Panc1 (cell line): ENCODE data around the gene NDUFA13.

Experiments used
- POLR2AphosphoS5 ChIP-seq: IDR thresholded peaks from 2 replicates; pipeline ENCODE4 v1.6.1; 2012; ENCODE audit warnings: mild to moderate bottlenecking, low read depth, low read length, moderate library complexity
- SIN3A ChIP-seq: IDR thresholded peaks from 2 replicates; pipeline ENCODE4 v1.6.1; 2012; ENCODE audit warnings: low read depth, mild to moderate bottlenecking, low read length, moderate library complexity, borderline replicate concordance; ENCODE audit not compliant: insufficient read depth
- TCF7L2 ChIP-seq: IDR thresholded peaks from 2 replicates; pipeline ENCODE4 v1.6.1; 2011; ENCODE audit warnings: mild to moderate bottlenecking, low read depth, low read length, inconsistent platforms
- TF ChIP-seq, protein P1 (sequence below): fragments of 450-650 bp; IDR thresholded peaks from 2 replicates; pipeline ENCODE4 v1.5.1; 2017; ENCODE audit warnings: mild to moderate bottlenecking
- TF ChIP-seq, protein P2 (sequence below), 2 experiments: IDR thresholded peaks; 2 replicates each; pipeline ENCODE4 v1.6.1; 2011 to 2012; ENCODE audit warnings: low read depth in 2 of 2, control low read depth in 1 of 2, low read length in 1 of 2, mild to moderate bottlenecking in 1 of 2, moderate library complexity in 1 of 2; ENCODE audit not compliant: insufficient read depth in 1 of 2

DNA sequence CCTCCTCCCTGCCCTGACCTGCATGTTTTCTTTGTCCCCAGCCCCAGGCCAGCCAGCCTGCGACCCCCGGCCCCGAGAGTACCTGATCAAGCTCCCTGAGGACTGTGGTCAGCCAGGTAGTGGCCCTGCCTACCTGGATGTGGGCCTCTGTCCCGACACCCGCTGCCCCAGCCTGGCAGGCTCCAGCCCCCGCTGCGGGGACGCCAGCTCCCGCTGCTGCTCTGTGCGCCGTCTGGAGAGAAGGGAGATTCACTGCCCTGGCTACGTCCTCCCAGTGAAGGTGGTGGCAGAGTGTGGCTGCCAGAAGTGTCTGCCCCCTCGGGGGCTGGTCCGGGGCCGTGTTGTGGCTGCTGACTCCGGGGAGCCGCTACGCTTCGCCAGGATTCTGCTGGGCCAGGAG lies 27.6 kb downstream of the NDUFA13 start:
- TF ChIP-seq, protein P1, sequence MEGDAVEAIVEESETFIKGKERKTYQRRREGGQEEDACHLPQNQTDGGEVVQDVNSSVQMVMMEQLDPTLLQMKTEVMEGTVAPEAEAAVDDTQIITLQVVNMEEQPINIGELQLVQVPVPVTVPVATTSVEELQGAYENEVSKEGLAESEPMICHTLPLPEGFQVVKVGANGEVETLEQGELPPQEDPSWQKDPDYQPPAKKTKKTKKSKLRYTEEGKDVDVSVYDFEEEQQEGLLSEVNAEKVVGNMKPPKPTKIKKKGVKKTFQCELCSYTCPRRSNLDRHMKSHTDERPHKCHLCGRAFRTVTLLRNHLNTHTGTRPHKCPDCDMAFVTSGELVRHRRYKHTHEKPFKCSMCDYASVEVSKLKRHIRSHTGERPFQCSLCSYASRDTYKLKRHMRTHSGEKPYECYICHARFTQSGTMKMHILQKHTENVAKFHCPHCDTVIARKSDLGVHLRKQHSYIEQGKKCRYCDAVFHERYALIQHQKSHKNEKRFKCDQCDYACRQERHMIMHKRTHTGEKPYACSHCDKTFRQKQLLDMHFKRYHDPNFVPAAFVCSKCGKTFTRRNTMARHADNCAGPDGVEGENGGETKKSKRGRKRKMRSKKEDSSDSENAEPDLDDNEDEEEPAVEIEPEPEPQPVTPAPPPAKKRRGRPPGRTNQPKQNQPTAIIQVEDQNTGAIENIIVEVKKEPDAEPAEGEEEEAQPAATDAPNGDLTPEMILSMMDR, result no peak
- TF ChIP-seq, protein P2, sequence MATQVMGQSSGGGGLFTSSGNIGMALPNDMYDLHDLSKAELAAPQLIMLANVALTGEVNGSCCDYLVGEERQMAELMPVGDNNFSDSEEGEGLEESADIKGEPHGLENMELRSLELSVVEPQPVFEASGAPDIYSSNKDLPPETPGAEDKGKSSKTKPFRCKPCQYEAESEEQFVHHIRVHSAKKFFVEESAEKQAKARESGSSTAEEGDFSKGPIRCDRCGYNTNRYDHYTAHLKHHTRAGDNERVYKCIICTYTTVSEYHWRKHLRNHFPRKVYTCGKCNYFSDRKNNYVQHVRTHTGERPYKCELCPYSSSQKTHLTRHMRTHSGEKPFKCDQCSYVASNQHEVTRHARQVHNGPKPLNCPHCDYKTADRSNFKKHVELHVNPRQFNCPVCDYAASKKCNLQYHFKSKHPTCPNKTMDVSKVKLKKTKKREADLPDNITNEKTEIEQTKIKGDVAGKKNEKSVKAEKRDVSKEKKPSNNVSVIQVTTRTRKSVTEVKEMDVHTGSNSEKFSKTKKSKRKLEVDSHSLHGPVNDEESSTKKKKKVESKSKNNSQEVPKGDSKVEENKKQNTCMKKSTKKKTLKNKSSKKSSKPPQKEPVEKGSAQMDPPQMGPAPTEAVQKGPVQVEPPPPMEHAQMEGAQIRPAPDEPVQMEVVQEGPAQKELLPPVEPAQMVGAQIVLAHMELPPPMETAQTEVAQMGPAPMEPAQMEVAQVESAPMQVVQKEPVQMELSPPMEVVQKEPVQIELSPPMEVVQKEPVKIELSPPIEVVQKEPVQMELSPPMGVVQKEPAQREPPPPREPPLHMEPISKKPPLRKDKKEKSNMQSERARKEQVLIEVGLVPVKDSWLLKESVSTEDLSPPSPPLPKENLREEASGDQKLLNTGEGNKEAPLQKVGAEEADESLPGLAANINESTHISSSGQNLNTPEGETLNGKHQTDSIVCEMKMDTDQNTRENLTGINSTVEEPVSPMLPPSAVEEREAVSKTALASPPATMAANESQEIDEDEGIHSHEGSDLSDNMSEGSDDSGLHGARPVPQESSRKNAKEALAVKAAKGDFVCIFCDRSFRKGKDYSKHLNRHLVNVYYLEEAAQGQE (IDR thresholded peaks at IDR 0.05; ENCODE audit: insufficient read depth in 1 of 2, low read depth in 2 of 2, low read length in 1 of 2), result no peak
- TF ChIP-seq POLR2AphosphoS5, result no peak
- TF ChIP-seq TCF7L2, result no peak
- no peak for TF ChIP-seq SIN3A
